ENCODE results near the gene PARVA.
A peak's percentile ranks its signal among the peaks of the same experiment; 100 is the strongest.

PARVA gene

DNA sequence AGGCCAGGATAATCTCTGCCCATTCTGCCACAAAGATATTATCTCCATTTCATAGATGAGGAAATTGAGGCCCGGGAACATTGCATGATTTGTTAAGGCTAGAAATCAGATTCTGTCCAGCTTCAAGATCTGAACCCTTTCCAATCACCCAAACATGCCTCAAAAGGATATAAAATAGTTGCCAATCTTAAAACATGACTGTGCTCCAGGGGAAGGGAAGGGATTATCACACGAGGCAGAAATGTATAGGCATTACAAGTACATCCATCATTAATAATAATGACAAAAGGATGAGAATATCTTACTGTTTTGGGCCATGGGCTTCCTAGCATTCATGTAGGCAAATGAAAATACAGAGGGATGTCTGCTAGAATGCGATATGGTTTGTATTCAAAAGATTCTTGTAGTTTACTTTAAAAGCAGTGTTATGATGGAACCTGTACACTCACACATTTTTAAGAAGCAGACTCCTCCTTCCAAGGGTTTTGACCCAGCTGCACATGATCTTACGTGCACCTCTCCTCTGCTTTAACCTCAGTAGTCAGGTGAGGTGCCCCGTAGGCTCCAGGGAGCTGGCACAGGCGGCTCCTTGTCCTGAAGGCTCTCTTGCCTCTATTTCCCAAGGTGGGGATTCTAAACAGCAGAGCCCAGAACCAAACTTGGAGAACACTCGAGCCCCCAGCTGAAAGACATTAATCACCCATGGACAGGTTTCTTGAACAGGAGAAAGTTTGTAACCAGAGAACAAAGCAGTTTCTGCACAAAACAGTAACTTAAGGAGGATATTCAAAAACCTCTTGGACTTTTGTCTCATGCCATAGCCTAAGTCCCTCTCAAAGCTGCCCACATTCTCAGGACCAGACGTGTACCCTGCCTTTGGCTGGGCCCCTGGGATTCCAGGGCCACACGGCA is 36.0 kb downstream of the PARVA start:
- Histone ChIP-seq H3K9me3 (ENCODE audit: control insufficient read depth in 5 of 5, low read length in 5 of 5) (no peaks in the 10 kb centered on the region), H3K4me3 (ENCODE audit: low read depth in 1 of 5, low read length in 5 of 5) (no peak overlapping the region), H3K9ac (ENCODE audit: low read length in 5 of 5) (peak overlapping the region in 2 of 5 donors; percentile 26 to 52), H3K27me3 (ENCODE audit: control insufficient read depth in 5 of 5, insufficient read depth in 4 of 5, low read length in 5 of 5) (no peaks in the 10 kb centered on the region), H3K4me1 (ENCODE audit: control insufficient read depth in 5 of 5, insufficient read depth in 5 of 5, low read length in 5 of 5) (peaks cover 10 to 84% (median 62%) of the 10 kb centered on the region in 5 donors), H3K36me3 (ENCODE audit: control insufficient read depth in 5 of 5, insufficient read depth in 5 of 5, low read length in 5 of 5) (no peaks in the 10 kb centered on the region), H3K27ac (ENCODE audit: low read depth, low read length) (peak overlapping the region; percentile 89)

GRCh38 chr11:12414611-12415010 is 37.2 kb downstream of the PARVA start:
- Histone ChIP-seq H3K9me3 (ENCODE audit: control insufficient read depth in 5 of 5, low read length in 5 of 5) (no peaks in the 10 kb centered on the region), H3K27ac (ENCODE audit: low read depth, low read length) (peak overlapping the region; percentile 89), H3K9ac (ENCODE audit: low read length in 5 of 5) (no peak overlapping the region), H3K36me3 (ENCODE audit: control insufficient read depth in 5 of 5, insufficient read depth in 5 of 5, low read length in 5 of 5) (no peaks in the 10 kb centered on the region), H3K27me3 (ENCODE audit: control insufficient read depth in 5 of 5, insufficient read depth in 4 of 5, low read length in 5 of 5) (no peaks in the 10 kb centered on the region), H3K4me1 (ENCODE audit: control insufficient read depth in 5 of 5, insufficient read depth in 5 of 5, low read length in 5 of 5) (peaks cover 10 to 78% (median 56%) of the 10 kb centered on the region in 5 donors), H3K4me3 (ENCODE audit: low read depth in 1 of 5, low read length in 5 of 5) (no peak overlapping the region)

- Histone ChIP-seq H3K4me3 (ENCODE audit: low read depth in 1 of 5, low read length in 5 of 5) (no peak overlapping the region), H3K4me1 (ENCODE audit: control insufficient read depth in 5 of 5, insufficient read depth in 5 of 5, low read length in 5 of 5) (peaks cover 10 to 70% (median 47%) of the 10 kb centered on the region in 5 donors), H3K27ac (ENCODE audit: low read depth, low read length) (no peak overlapping the region)
Observed at GRCh38 chr11:12415342-12415966, 38.1 kb downstream of the PARVA start.

DNA sequence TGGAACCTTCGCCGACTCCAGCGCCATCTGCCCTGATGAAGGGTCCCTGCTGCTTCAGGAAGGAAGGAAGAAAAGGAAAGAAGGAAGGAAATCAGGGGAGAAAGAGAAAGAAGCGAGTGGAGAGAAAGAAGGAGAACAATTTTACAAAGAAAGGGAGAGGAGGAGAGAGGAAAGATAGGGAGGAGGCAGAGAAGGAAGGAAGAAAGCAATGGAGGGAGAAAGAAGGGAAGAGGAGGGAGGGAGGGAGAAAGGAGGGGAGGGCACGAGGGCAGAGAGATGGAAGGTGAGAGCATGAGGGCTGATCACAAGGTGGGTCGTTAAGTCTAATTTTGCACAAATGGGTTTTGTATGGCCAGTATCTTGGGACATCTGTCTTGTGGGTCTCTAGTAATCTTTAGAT is 39.2 kb downstream of the PARVA start:
- Histone ChIP-seq H3K27ac (ENCODE audit: low read depth, low read length) (peak overlapping the region; percentile 24), H3K9ac (ENCODE audit: low read length in 5 of 5) (no peak overlapping the region)

More at GRCh38 chr11:12415342-12415966, 38.1 kb downstream of the PARVA start:
- Histone ChIP-seq H3K9ac (ENCODE audit: low read length in 5 of 5) (no peak overlapping the region), H3K27me3 (ENCODE audit: control insufficient read depth in 5 of 5, insufficient read depth in 4 of 5, low read length in 5 of 5) (no peaks in the 10 kb centered on the region), H3K9me3 (ENCODE audit: control insufficient read depth in 5 of 5, low read length in 5 of 5) (no peaks in the 10 kb centered on the region), H3K36me3 (ENCODE audit: control insufficient read depth in 5 of 5, insufficient read depth in 5 of 5, low read length in 5 of 5) (no peaks in the 10 kb centered on the region)

DNA sequence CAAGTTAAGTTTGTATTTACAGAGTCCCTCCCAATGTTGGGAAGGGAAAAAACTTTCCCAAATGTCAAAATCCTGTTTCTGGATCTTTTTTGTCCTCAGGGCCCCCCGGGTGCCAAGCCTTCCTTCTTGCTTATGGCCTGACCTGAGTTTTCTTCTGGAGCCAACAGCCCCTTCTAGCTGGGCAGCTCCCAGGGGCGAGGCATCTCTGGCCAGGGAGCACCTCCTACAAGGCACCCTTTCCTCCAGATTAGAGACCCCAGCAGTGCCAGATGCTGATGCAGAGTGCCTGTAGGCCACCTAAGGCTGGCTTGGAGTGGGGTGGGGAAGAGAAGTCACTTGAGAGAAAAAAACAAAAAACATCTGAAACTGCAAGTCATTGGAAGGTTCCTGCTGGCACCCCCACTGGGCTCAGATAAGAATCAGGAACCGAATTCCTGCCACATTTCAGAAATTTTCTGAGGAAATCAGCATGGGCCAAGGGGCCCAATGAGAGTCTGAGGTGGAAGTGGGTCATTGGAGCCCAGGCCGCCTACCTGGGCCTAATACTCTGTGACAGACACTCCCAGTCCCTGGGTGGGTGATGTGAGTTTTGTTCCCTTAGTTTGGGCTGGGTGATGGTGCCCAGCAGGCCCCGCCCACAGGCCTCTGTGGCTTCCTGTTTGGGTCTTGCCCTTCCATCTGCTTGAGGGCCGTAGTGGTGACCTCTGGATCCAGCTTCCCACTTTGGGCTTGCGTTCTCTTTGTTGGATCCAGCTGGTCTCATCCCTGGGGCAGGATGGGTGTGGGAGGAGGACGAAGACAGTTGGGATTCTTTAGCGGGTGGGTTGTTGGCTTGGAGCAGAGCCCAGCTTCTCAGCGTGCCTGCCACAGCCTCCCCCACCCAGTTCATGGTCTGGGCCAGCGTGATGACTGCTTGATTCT is 40.6 kb downstream of the PARVA start:
- no peaks in the 10 kb centered on the region for H3K9me3 ChIP-seq (ENCODE audit: control insufficient read depth in 5 of 5, low read length in 5 of 5)
- peaks cover 6 to 45% (median 25%) of the 10 kb centered on the region in 5 donors for H3K4me1 ChIP-seq (ENCODE audit: control insufficient read depth in 5 of 5, insufficient read depth in 5 of 5, low read length in 5 of 5)
- H3K36me3 ChIP-seq (ENCODE audit: control insufficient read depth in 5 of 5, insufficient read depth in 5 of 5, low read length in 5 of 5): no peaks in the 10 kb centered on the region
- H3K4me3 ChIP-seq (ENCODE audit: low read depth in 1 of 5, low read length in 5 of 5): no peak overlapping the region
- peak overlapping the region; percentile 75 for H3K27ac ChIP-seq (ENCODE audit: low read depth, low read length)
- H3K27me3 ChIP-seq (ENCODE audit: control insufficient read depth in 5 of 5, insufficient read depth in 4 of 5, low read length in 5 of 5): no peaks in the 10 kb centered on the region
- no peak overlapping the region for H3K9ac ChIP-seq (ENCODE audit: low read length in 5 of 5)

More for the DNA sequence above, 39.2 kb downstream of the PARVA start:
- Histone ChIP-seq H3K4me1 (ENCODE audit: control insufficient read depth in 5 of 5, insufficient read depth in 5 of 5, low read length in 5 of 5) (peaks cover 10 to 59% (median 38%) of the 10 kb centered on the region in 5 donors), H3K9me3 (ENCODE audit: control insufficient read depth in 5 of 5, low read length in 5 of 5) (no peaks in the 10 kb centered on the region), H3K27me3 (ENCODE audit: control insufficient read depth in 5 of 5, insufficient read depth in 4 of 5, low read length in 5 of 5) (no peaks in the 10 kb centered on the region), H3K4me3 (ENCODE audit: low read depth in 1 of 5, low read length in 5 of 5) (no peak overlapping the region), H3K36me3 (ENCODE audit: control insufficient read depth in 5 of 5, insufficient read depth in 5 of 5, low read length in 5 of 5) (no peaks in the 10 kb centered on the region)

DNA sequence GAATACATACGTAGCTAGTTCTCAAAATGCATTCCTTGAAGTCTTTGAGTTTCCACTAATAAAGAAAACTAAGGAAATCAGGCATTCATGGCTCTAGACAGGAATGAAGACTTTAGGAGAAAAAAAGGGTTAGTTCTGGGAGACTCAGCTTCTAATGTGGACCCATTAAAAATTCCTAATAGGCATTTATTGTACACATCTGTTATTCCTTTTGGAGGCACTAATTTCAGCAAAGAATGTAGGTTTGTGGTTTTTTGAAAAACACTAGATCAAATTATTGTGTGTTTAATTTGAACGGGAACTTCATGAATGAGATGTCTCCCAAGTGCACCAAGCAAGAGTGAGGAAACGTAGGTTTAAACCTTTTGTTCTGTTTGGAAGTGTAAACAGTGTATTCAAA is 42.7 kb downstream of the PARVA start:
- Histone ChIP-seq H3K27me3 (ENCODE audit: control insufficient read depth in 5 of 5, insufficient read depth in 4 of 5, low read length in 5 of 5) (no peaks in the 10 kb centered on the region), H3K9ac (ENCODE audit: low read length in 5 of 5) (no peak overlapping the region), H3K36me3 (ENCODE audit: control insufficient read depth in 5 of 5, insufficient read depth in 5 of 5, low read length in 5 of 5) (no peaks in the 10 kb centered on the region), H3K9me3 (ENCODE audit: control insufficient read depth in 5 of 5, low read length in 5 of 5) (no peaks in the 10 kb centered on the region), H3K4me3 (ENCODE audit: low read depth in 1 of 5, low read length in 5 of 5) (no peak overlapping the region), H3K4me1 (ENCODE audit: control insufficient read depth in 5 of 5, insufficient read depth in 5 of 5, low read length in 5 of 5) (peaks cover 0 to 24% (median 10%) of the 10 kb centered on the region in 5 donors), H3K27ac (ENCODE audit: low read depth, low read length) (no peak overlapping the region)

DNA sequence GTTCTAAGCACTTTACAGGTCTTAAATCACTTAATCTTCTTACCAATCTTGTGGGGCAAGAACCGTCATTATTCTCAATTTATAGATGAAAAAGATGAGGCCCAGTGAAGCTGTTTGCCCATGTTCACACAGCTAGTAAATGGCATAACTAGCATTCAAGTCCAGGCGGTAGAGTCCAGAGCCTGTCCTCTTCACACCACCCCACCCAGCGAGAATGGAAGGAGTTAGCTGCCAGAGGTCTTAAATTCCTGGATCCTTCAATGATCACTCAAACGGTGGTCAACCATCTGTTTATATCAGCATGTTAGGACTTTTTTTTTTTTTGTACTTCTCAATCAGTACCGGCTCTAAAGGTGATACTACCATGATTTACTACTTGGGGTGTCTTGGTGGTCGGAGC is 43.3 kb downstream of the PARVA start:
- H3K4me1 ChIP-seq (ENCODE audit: control insufficient read depth in 5 of 5, insufficient read depth in 5 of 5, low read length in 5 of 5): peaks cover 0 to 23% (median 10%) of the 10 kb centered on the region in 5 donors
- H3K27me3 ChIP-seq (ENCODE audit: control insufficient read depth in 5 of 5, insufficient read depth in 4 of 5, low read length in 5 of 5): no peaks in the 10 kb centered on the region
- H3K36me3 ChIP-seq (ENCODE audit: control insufficient read depth in 5 of 5, insufficient read depth in 5 of 5, low read length in 5 of 5): no peaks in the 10 kb centered on the region
- no peaks in the 10 kb centered on the region for H3K9me3 ChIP-seq (ENCODE audit: control insufficient read depth in 5 of 5, low read length in 5 of 5)
- no peak overlapping the region for H3K9ac ChIP-seq (ENCODE audit: low read length in 5 of 5)
- no peak overlapping the region for H3K27ac ChIP-seq (ENCODE audit: low read depth, low read length)
- no peak overlapping the region for H3K4me3 ChIP-seq (ENCODE audit: low read depth in 1 of 5, low read length in 5 of 5)

- H3K4me1 ChIP-seq (ENCODE audit: control insufficient read depth in 5 of 5, insufficient read depth in 5 of 5, low read length in 5 of 5): peaks cover 0 to 21% (median 10%) of the 10 kb centered on the region in 5 donors
Observed at GRCh38 chr11:12421386-12421785, 44.0 kb downstream of the PARVA start.

DNA sequence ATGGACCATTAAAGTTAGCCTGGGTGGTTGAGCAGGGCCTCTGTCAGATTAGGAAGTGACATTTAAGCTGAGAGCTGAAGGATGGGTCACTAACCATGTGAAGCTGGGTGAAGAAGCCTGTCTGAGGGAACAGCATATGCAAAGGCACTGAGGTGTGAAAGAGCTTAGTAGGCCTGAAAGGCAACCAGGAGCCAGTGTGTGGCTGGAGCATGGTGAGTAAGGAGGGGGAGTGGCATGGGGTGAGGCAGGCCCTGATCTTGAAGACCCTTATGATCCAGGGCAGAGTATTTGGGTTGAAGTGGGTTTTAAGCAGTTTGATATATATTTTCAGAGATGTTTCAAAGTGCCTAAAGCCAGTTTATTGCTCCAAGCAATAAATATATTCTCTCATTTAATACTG is 48.8 kb downstream of the PARVA start:
- Histone ChIP-seq H3K27ac (ENCODE audit: low read depth, low read length) (no peak overlapping the region), H3K9ac (ENCODE audit: low read length in 5 of 5) (no peak overlapping the region), H3K36me3 (ENCODE audit: control insufficient read depth in 5 of 5, insufficient read depth in 5 of 5, low read length in 5 of 5) (no peaks in the 10 kb centered on the region), H3K4me3 (ENCODE audit: low read depth in 1 of 5, low read length in 5 of 5) (no peak overlapping the region), H3K4me1 (ENCODE audit: control insufficient read depth in 5 of 5, insufficient read depth in 5 of 5, low read length in 5 of 5) (peaks cover 5 to 15% (median 13%) of the 10 kb centered on the region in 5 donors), H3K27me3 (ENCODE audit: control insufficient read depth in 5 of 5, insufficient read depth in 4 of 5, low read length in 5 of 5) (no peaks in the 10 kb centered on the region), H3K9me3 (ENCODE audit: control insufficient read depth in 5 of 5, low read length in 5 of 5) (no peaks in the 10 kb centered on the region)

More at GRCh38 chr11:12421386-12421785, 44.0 kb downstream of the PARVA start:
- no peaks in the 10 kb centered on the region for H3K27me3 ChIP-seq (ENCODE audit: control insufficient read depth in 5 of 5, insufficient read depth in 4 of 5, low read length in 5 of 5)
- no peak overlapping the region for H3K4me3 ChIP-seq (ENCODE audit: low read depth in 1 of 5, low read length in 5 of 5)
- no peak overlapping the region for H3K9ac ChIP-seq (ENCODE audit: low read length in 5 of 5)
- H3K27ac ChIP-seq (ENCODE audit: low read depth, low read length): no peak overlapping the region
- H3K36me3 ChIP-seq (ENCODE audit: control insufficient read depth in 5 of 5, insufficient read depth in 5 of 5, low read length in 5 of 5): no peaks in the 10 kb centered on the region
- H3K9me3 ChIP-seq (ENCODE audit: control insufficient read depth in 5 of 5, low read length in 5 of 5): no peaks in the 10 kb centered on the region

Data from subcutaneous abdominal adipose tissue (tissue), 5 donors.